Measurements from ENCODE around the gene PLEKHG1.

DNA sequence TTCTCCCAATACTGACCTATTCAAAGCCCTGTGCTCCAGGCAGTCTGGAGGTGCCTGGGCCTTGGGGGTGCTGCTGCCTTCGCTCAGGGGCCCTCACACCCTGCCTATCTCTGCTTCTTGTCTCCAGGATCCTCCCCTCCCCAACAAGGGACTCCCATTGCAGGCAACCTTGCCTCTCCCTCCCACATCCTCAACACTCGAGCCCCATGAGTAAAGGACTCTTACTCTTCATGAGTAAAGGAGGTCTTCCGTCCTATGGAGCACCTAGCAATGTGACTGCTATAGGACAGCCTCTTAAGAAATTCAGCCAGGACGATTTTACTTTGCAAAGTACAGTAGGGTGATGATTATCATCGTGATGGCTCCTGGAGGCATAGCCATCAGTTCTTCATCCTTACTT lies 24.5 kb downstream of the PLEKHG1 start:
- TF ChIP-seq CTCF (conservative IDR thresholded peaks at IDR 0.05; ENCODE audit: low read depth, low read length), result no peak
- TF ChIP-seq EZH2phosphoT487 (IDR thresholded peaks at IDR 0.05; ENCODE audit: borderline replicate concordance, low read length), result no peak
